WERI-Rb-1 (cell line): Measurements from ENCODE around the gene CLTA.
A peak's percentile ranks its signal among the peaks of the same experiment; 100 is the strongest.
"Not testable (repeated sequence)": the region's sequence is repeated elsewhere in the genome, so short reads cannot be mapped to it uniquely, and the experiment has no call there.

Experiments used
- DNase-seq: peaks from one replicate; pipeline ENCODE4 v3.0.0-alpha.2; 2020
- H3K27ac ChIP-seq: fragments of 250-450 bp; sonication (Bioruptor Pico); 2 replicates; pipeline ENCODE4 v1.5.1; 2020; ENCODE audit warnings: mild to moderate bottlenecking, moderate library complexity
- H3K27me3 ChIP-seq: fragments of 250-450 bp; sonication (Bioruptor Pico); 2 replicates; pipeline ENCODE4 v1.5.1; 2021; ENCODE audit warnings: mild to moderate bottlenecking, low read depth, moderate library complexity; ENCODE audit not compliant: insufficient read depth, severe bottlenecking
- H3K36me3 ChIP-seq: fragments of 250-450 bp; sonication (Bioruptor Pico); 2 replicates; pipeline ENCODE4 v1.5.1; 2020; ENCODE audit warnings: mild to moderate bottlenecking, moderate library complexity
- H3K4me3 ChIP-seq: 2 replicates; pipeline ENCODE4 v1.5.1; 2011; ENCODE audit warnings: low read depth, mild to moderate bottlenecking, control low read depth, low read length
- H3K9me3 ChIP-seq: fragments of 250-450 bp; sonication (Bioruptor Pico); 2 replicates; pipeline ENCODE4 v1.5.1; 2021; ENCODE audit warnings: mild to moderate bottlenecking, moderate library complexity; ENCODE audit not compliant: severe bottlenecking
- TF ChIP-seq, protein P1 (sequence below): IDR thresholded peaks from 2 replicates; pipeline ENCODE4 v1.5.1; 2011; ENCODE audit warnings: low read depth, mild to moderate bottlenecking, control low read depth, inconsistent platforms, low read length

The CLTA gene

DNA sequence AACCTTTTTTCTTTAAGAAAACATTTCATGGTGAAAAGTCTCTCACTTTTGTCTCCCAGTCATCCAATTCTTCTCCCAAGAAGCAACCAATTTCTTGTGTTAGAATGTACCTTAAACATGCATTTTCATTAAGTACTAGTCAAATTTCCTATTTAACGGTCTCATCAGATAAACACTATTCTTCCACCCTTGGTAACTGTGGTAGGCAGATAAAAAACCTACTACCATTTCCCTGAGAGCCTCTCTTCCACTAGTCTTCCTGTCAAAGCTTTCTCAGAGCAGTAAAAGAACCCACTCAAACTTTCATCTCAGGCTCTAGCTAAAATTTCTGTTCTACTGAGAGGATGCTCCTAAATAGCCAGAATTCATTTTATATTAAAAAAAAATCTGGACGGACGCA is 56.6 kb downstream of the CLTA start:
- Histone ChIP-seq H3K9me3 (no peaks in the 10 kb centered on the region), H3K27ac (no peak overlapping the region), H3K36me3 (peaks cover 43% of the 10 kb centered on the region), H3K27me3 (no peaks in the 10 kb centered on the region), H3K4me3 (no peak overlapping the region)
- TF ChIP-seq, protein P1, sequence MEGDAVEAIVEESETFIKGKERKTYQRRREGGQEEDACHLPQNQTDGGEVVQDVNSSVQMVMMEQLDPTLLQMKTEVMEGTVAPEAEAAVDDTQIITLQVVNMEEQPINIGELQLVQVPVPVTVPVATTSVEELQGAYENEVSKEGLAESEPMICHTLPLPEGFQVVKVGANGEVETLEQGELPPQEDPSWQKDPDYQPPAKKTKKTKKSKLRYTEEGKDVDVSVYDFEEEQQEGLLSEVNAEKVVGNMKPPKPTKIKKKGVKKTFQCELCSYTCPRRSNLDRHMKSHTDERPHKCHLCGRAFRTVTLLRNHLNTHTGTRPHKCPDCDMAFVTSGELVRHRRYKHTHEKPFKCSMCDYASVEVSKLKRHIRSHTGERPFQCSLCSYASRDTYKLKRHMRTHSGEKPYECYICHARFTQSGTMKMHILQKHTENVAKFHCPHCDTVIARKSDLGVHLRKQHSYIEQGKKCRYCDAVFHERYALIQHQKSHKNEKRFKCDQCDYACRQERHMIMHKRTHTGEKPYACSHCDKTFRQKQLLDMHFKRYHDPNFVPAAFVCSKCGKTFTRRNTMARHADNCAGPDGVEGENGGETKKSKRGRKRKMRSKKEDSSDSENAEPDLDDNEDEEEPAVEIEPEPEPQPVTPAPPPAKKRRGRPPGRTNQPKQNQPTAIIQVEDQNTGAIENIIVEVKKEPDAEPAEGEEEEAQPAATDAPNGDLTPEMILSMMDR, result no peak
- no peak for DNase-seq

DNA sequence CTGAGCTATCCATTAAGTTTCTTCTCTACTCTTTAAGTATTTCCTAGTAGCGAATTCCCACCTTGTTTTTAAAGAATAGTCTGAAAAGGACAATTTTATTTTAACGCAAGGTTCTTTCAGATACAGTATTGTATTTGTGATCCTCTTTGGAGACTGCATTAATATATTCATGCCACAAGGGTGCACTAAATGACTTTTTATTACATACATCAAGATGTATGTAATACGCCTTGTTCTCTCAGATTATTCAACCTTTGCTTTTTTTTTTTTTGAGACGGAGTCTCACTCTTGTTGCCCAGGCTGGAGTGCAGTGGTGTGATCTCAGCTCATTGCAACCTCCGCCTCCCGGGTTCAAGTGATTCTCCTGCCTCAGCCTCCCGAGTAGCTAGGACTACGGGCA is 57.3 kb downstream of the CLTA start:
- not testable (repeated sequence) for H3K27me3 ChIP-seq, H3K9me3 ChIP-seq, DNase-seq, H3K27ac ChIP-seq, H3K4me3 ChIP-seq
- H3K36me3 ChIP-seq, result peaks cover 39% of the 10 kb centered on the region

DNA sequence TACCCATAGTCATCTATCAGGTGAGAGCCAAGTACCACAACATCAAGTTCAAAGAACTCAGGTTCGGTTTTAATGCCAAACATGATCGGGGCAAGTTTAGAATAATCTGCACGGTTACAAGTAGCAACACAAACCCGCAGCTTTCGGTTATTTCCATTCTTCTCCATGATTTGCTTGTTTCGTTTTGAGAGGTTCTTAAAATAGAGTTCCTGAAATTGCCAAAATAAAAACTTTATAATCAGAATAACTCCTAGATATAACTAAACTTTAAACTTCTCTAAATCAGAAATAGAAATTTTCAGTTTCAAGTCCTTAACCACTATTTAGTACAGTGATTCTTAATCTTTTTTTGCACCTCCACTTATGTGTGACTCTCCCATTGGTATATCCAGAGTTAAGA is 58.5 kb downstream of the CLTA start:
- H3K9me3 ChIP-seq, result no peaks in the 10 kb centered on the region
- TF ChIP-seq, protein P1, result no peak
- no peaks in the 10 kb centered on the region for H3K27me3 ChIP-seq
- no peak for DNase-seq
- no peak overlapping the region for H3K4me3 ChIP-seq
- peaks cover 30% of the 10 kb centered on the region for H3K36me3 ChIP-seq
- H3K27ac ChIP-seq, result no peak overlapping the region

DNA sequence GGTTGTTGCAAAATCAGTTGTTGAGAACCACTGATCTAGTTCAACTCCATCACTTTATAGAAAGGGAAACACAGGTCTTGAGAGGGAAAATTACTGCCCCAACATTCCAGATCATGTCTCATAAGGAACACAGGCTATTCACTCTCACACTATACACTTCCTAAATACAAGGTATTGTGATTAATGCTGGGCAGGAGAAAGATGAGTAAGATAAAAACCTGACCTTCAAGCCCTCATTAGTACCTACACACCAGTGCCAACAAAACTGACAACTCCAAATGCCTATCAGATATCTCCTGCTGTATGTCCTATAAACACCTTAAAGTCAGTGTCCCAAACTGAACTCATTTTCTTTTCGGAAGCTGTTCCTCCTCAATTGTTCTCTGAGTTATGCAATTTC is 59.4 kb downstream of the CLTA start:
- no peak overlapping the region for H3K4me3 ChIP-seq
- DNase-seq, result no peak
- H3K27me3 ChIP-seq, result no peaks in the 10 kb centered on the region
- peaks cover 25% of the 10 kb centered on the region for H3K36me3 ChIP-seq
- H3K27ac ChIP-seq, result no peak overlapping the region
- TF ChIP-seq, protein P1, result no peak
- H3K9me3 ChIP-seq, result no peaks in the 10 kb centered on the region

DNA sequence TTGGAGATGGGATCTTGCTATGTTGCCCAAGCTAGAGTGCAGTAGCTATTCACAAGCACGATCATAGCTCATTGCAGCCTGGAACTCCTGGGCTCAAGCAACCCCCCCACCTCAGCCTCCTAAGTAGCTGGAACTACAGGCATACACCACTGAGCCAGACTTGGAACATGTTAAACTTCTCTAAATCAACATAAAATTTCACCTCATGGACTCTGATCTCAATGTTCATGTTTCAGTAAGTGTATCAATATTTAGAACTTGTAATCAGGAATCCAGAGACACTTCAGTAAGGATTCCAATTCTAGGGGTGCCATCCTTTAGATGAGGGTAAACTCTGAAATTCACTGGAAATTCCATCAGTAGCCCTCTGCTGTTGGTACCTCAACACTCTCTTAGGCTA is 60.7 kb downstream of the CLTA start:
- DNase-seq, result no peak
- Histone ChIP-seq H3K27ac (no peak overlapping the region), H3K36me3 (peaks cover 14% of the 10 kb centered on the region), H3K9me3 (no peaks in the 10 kb centered on the region), H3K27me3 (no peaks in the 10 kb centered on the region), H3K4me3 (no peak overlapping the region)
- TF ChIP-seq, protein P1, result no peak

DNA sequence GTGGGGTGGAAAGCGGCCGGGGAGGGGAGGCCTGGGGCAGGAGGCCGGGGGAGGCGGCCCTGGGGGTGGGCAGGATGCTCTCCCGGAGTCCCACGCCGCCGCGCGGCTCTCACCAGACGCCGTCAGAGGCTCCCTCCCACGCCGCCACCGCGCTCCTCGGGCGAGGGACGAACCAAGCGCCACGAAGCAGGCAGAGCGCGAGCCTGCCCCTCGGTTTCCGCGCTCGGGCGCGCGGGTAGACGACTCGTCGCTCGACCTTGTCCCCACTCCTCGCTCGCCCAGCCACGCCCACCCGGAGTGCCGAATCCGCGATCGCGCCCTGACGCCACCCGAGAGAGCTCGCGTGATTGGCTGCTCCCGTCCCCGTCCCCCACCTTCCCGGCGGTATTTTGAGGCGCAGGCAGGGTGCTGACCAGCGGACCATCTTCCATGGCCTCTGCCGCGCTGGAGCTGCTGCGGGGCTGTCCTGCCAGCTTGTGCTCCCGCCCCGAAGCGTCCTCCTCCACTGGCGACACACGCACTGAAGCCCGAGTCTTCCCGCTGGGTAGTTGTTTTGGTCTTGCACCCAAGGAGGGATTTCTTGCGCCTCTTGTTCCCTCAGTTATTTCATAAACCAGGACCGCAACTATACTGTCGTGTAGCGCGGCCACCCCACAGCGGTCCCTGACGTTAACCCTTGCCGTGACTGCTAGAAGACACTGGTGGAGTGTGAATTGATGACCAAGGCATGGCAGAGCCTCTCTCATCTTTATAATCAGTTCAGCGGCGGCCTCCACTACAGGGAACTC is 67.7 kb downstream of the CLTA start, which contains the start of gene GNE:
Gene GNE (minus strand): TSS at position 241 of the 788 bp plus-strand sequence. CDS start 9,093 bp downstream, outside the sequence.
- TF ChIP-seq, protein P1, result no peak
- Histone ChIP-seq H3K9me3 (no peaks in the 10 kb centered on the region), H3K4me3 (peak within 1 kb of the TSS; percentile 90), H3K36me3 (peaks cover 7% of the 10 kb centered on the region), H3K27me3 (no peaks in the 10 kb centered on the region), H3K27ac (peak within 1 kb of the TSS; percentile 72)
- peak; percentile 98 for DNase-seq
